K562 (cell line): ENCODE results near the gene ACTRT2. TPM values are rescaled to one million over a fixed set of nuclear protein-coding genes. Genes with fewer than 3 reads are reported as not detected.

Experiments
- ATAC-seq: fragments of 200-7000 bp; cut with Tn5 transposase; 3 replicates; pipeline ENCODE4 v1.9.1; 2020; ENCODE audit warnings: moderate library complexity
- BruUV-seq: library from RNA; stranded (reverse); fragments of 400-500 nt; replicated peaks from 2 replicates; lab custom pipeline; 2021; lab: Mats Ljungman, UMichigan
- CTCF ChIA-PET: fragments of 300-600 bp; formaldehyde crosslinking; extraction: SDS; loops from one replicate; lab custom pipeline; 2021; ENCODE audit warnings: low intra/inter-chr PET ratio; lab: Yijun Ruan, JAX
- POLR2A ChIA-PET: fragments of 300-600, 350-650 bp; sonication (Branson Sonifier 250); formaldehyde crosslinking; extraction: SDS; loops from one replicate; lab custom pipeline; 2021; ENCODE audit warnings: antibody characterized with exemption, inconsistent platforms; lab: Yijun Ruan, JAX
- DNase-seq, 4 experiments: peaks; one replicate each; pipeline versions ENCODE4 v3.0.0 to v3.0.0-alpha.2; 2011 to 2018; ENCODE audit warnings: low spot score in 3 of 4, mixed read lengths in 3 of 4; ENCODE audit errors: extremely low read depth in 1 of 4
- FAIRE-seq: peaks from 2 replicates; lab custom pipeline; 2011; peaks lifted over from hg19 to GRCh38; lab: Jason Lieb, UNC
- H2AFZ ChIP-seq: 2 replicates; pipeline ENCODE4 v1.6.0; 2011; ENCODE audit warnings: low read depth, low read length, control low read depth, inconsistent platforms
- H3K27ac ChIP-seq: fragments of 200-600 bp; 3 replicates; pipeline ENCODE4 v1.8.0; 2011; ENCODE audit warnings: low read depth, mild to moderate bottlenecking, control low read depth, inconsistent platforms, low read length, moderate library complexity, mixed read lengths; ENCODE audit errors: extremely low read depth
- H3K27me3 ChIP-seq, 2 experiments: fragments of 300-600 bp in 1 of 2; 2 replicates in 1 of 2; 3 replicates in 1 of 2; pipeline versions ENCODE4 v1.6.0 to v1.8.0; 2011; ENCODE audit warnings: inconsistent platforms in 2 of 2, low read length in 2 of 2, mild to moderate bottlenecking in 1 of 2, mixed read lengths in 1 of 2, moderate library complexity in 1 of 2; ENCODE audit not compliant: control insufficient read depth in 2 of 2, insufficient read depth in 2 of 2
- H3K36me3 ChIP-seq: fragments of 300-600 bp; 3 replicates; pipeline ENCODE4 v1.8.0; 2011; ENCODE audit warnings: mild to moderate bottlenecking, low read length, inconsistent platforms; ENCODE audit not compliant: control insufficient read depth, insufficient read depth
- H3K4me1 ChIP-seq, 2 experiments: fragments of 200-600 bp in 1 of 2; replicated peaks in 1 of 2; 2 replicates in 1 of 2; 3 replicates in 1 of 2; pipeline versions ENCODE4 v1.5.1 to v1.8.0; 2011; ENCODE audit warnings: inconsistent platforms in 2 of 2, low read length in 2 of 2, mild to moderate bottlenecking in 1 of 2, mixed read lengths in 1 of 2, moderate library complexity in 1 of 2; ENCODE audit not compliant: control insufficient read depth in 2 of 2, insufficient read depth in 2 of 2
- H3K4me2 ChIP-seq: 2 replicates; pipeline ENCODE4 v1.6.1; 2011; ENCODE audit warnings: low read length, control low read depth, inconsistent platforms, mixed read lengths; ENCODE audit not compliant: insufficient read depth
- H3K4me3 ChIP-seq: fragments of 200-600 bp; sonication (generic), shearing (Covaris generic); 2 replicates; pipeline ENCODE4 v1.5.1; 2016; ENCODE audit warnings: control low read depth, inconsistent platforms
- H3K79me2 ChIP-seq: fragments of 200-600 bp; 3 replicates; pipeline ENCODE4 v1.8.0; 2011; ENCODE audit warnings: low read length, inconsistent platforms; ENCODE audit not compliant: control insufficient read depth, insufficient read depth
- H3K9ac ChIP-seq, 2 experiments: 2 replicates each; pipeline versions ENCODE4 v1.6.0 to v1.6.1; 2011; ENCODE audit warnings: low read depth in 2 of 2, low read length in 2 of 2, control low read depth in 1 of 2, inconsistent platforms in 1 of 2, mild to moderate bottlenecking in 1 of 2, mixed read lengths in 1 of 2; ENCODE audit not compliant: insufficient read depth in 1 of 2
- H3K9me1 ChIP-seq: one replicate; pipeline ENCODE4 v1.6.0; 2011; ENCODE audit warnings: inconsistent platforms, mild to moderate bottlenecking, low read length, moderate library complexity; ENCODE audit not compliant: control insufficient read depth, insufficient read depth
- H3K9me3 ChIP-seq: replicated peaks from 2 replicates; pipeline ENCODE4 v1.5.1; 2011; ENCODE audit warnings: low read depth, low read length, inconsistent platforms; ENCODE audit not compliant: control insufficient read depth, insufficient read depth
- H4K20me1 ChIP-seq: replicated peaks from 2 replicates; pipeline ENCODE4 v1.6.1; 2011; ENCODE audit warnings: low read length, inconsistent platforms, mixed read lengths; ENCODE audit not compliant: control insufficient read depth, insufficient read depth
- HINFP ChIP-seq: fragments of 450-650 bp; conservative IDR thresholded peaks from 2 replicates; pipeline ENCODE4 v1.6.1; 2016; ENCODE audit warnings: missing genetic modification characterization, low read depth, mild to moderate bottlenecking, control low read depth, missing compliant biosample characterization
- TEAD1 ChIP-seq, 2 experiments: fragments of 450-650 bp in 1 of 2; sonication (generic) in 1 of 2; formaldehyde crosslinking; IDR thresholded peaks; 2 replicates each; pipeline versions ENCODE4 v1.4.0 to v1.8.0; 2020 to 2022; ENCODE audit warnings: mild to moderate bottlenecking in 2 of 2, missing genetic modification reagents in 1 of 2
- WGBS: fragments of 100-300 bp; shearing (Covaris generic); methylation state at CpG from one replicate; pipeline ENCODE4 v1.1.6; 2016; ENCODE audit warnings: low coverage, mixed read lengths; ENCODE audit not compliant: insufficient coverage; ENCODE audit errors: missing lambda C conversion rate; 5-methylcytosine and 5-hydroxymethylcytosine counted together
- in situ Hi-C: fragments of 300-500 bp; cut with MboI; formaldehyde crosslinking; loops from 4 replicates; pipeline ENCODE4 v1.15.0; 2018; ENCODE audit warnings: inconsistent platforms, mixed read lengths
- intact Hi-C: fragments of 100-400 bp; cut with micrococcal nuclease; formaldehyde crosslinking; loops from 2 replicates; pipeline ENCODE4 v1.14.2; 2022
- polyA plus RNA-seq, 8 experiments: library from polyadenylated mRNA; depleted of rRNA in 4 of 8; stranded (reverse) in 5 of 8; unstranded in 3 of 8; fragments of >200 nt; fragmentation: Nextera tagmentation in 2 of 8; fragmentation: Illumina TruSeq in 1 of 8; extraction: Ambion mirVana in 2 of 8; extraction: Trizol in 1 of 8; gene quantifications; 2 replicates each; pipeline versions ENCODE4 v1.2.1 to v1.2.3, GENCODE V29; 2011 to 2014; ENCODE audit warnings: inconsistent platforms in 1 of 8, missing spikeins in 1 of 8
- total RNA-seq, 7 experiments: library from RNA; depleted of rRNA in 6 of 7; stranded (reverse); fragments of >200 nt in 6 of 7; fragmentation: Illumina TruSeq in 2 of 7; extraction: Trizol in 2 of 7; gene quantifications; 2 replicates each; pipeline versions ENCODE4 v1.2.1 to v1.2.3, GENCODE V29; 2011 to 2021; ENCODE audit warnings: low replicate concordance in 1 of 7

ACTRT2 gene
- total and polyA plus RNA-seq, 9 of the 15 experiments (the other 6 are each of a cell fraction or from before 2014, with no cell fraction given) = not detected

- H3K9me1 ChIP-seq = no peaks in the 10 kb centered on the region
- H3K9me3 ChIP-seq = no peaks in the 10 kb centered on the region
- H3K36me3 ChIP-seq = no peaks in the 10 kb centered on the region
- intact Hi-C loops = no loop called here
- no TSS peak for BruUV-seq
- POLR2A ChIA-PET = interaction anchor here (0.6 kb wide), 1 partner anchor 97 kb away, joined by 4 read pairs; no protein-coding TSS in a partner anchor
- H3K27me3 ChIP-seq = peaks cover 0 to 15% of the 10 kb centered on the region in 2 experiments; a peak in 2 of 5 replicates
- 3% methylated on average over 20 of the region's 21 CpGs for WGBS
- no peak overlapping the region for H2AFZ ChIP-seq
- H4K20me1 ChIP-seq = no peaks in the 10 kb centered on the region
- in situ Hi-C loops = no loop called here
- H3K4me2 ChIP-seq = no peak overlapping the region
- no peak overlapping the region for H3K9ac ChIP-seq
- H3K79me2 ChIP-seq = no peaks in the 10 kb centered on the region
- H3K27ac ChIP-seq = no peak overlapping the region
- DNase-seq (no peak), FAIRE-seq (no peak), ATAC-seq (no peak)
- no peak for TF ChIP-seq HINFP
- TF ChIP-seq TEAD1 (CRISPR knock-in tag; IDR thresholded peaks at IDR 0.05) = no peak
- CTCF ChIA-PET = no interaction called here
- H3K4me1 ChIP-seq = no peaks in the 10 kb centered on the region
- no peak overlapping the region for H3K4me3 ChIP-seq
Observed at GRCh38 chr1:3061981-3062615, 40.8 kb downstream of the ACTRT2 start.
